IMR-90 (cell line): ENCODE results near the gene THYN1. TPM values are rescaled to one million over a fixed set of nuclear protein-coding genes. Genes with fewer than 3 reads are reported as not detected.

ENCODE experiments used
- ATAC-seq: fragments of 200-7000 bp; cut with Tn5 transposase; 2 replicates; pipeline ENCODE4 v1.9.1; 2020; ENCODE audit warnings: low read depth, mild to moderate bottlenecking, moderate library complexity
- BruUV-seq: library from RNA; stranded (reverse); fragments of 400-500 nt; replicated peaks from 2 replicates; lab custom pipeline; 2021; lab: Mats Ljungman, UMichigan
- CTCF ChIA-PET: fragments of 300-600 bp; formaldehyde crosslinking; extraction: SDS; loops from one replicate; lab custom pipeline; 2021; ENCODE audit warnings: antibody characterized with exemption; lab: Yijun Ruan, JAX
- POLR2A ChIA-PET: fragments of 300-600 bp; sonication (Branson Sonifier 250); formaldehyde crosslinking; loops from one replicate; lab custom pipeline; 2022; ENCODE audit warnings: antibody characterized with exemption; ENCODE audit not compliant: unreplicated experiment; lab: Charles Lee
- DNase-seq: peaks from one replicate; pipeline ENCODE4 v3.0.0; 2013
- H2AFZ ChIP-seq: replicated peaks from 2 replicates; pipeline ENCODE3; 2013; ENCODE audit warnings: low read length, mild to moderate bottlenecking; ENCODE audit not compliant: poor library complexity
- H2AK5ac ChIP-seq: 2 replicates; pipeline ENCODE4 v1.6.1; 2013; ENCODE audit warnings: low read depth, low read length, inconsistent platforms
- H2AK9ac ChIP-seq: replicated peaks from 2 replicates; pipeline ENCODE3; 2013; ENCODE audit warnings: mild to moderate bottlenecking, low read depth, low read length, moderate library complexity; ENCODE audit not compliant: poor library complexity
- H2BK120ac ChIP-seq: 2 replicates; pipeline ENCODE4 v1.6.1; 2013; ENCODE audit warnings: low read depth, low read length, inconsistent platforms
- H2BK15ac ChIP-seq: 3 replicates; pipeline ENCODE4 v1.6.1; 2013; ENCODE audit warnings: low read depth, low read length, inconsistent platforms
- H2BK20ac ChIP-seq: 2 replicates; pipeline ENCODE4 v1.6.1; 2013; ENCODE audit warnings: low read depth, mild to moderate bottlenecking, inconsistent platforms, low read length, moderate library complexity
- H2BK5ac ChIP-seq: 2 replicates; pipeline ENCODE4 v1.6.1; 2013; ENCODE audit warnings: mild to moderate bottlenecking, low read depth, low read length, inconsistent platforms; ENCODE audit not compliant: poor library complexity, severe bottlenecking
- H3K14ac ChIP-seq: replicated peaks from 2 replicates; pipeline ENCODE4 v1.6.1; 2013; ENCODE audit warnings: low read depth, low read length, inconsistent platforms
- H3K18ac ChIP-seq: 2 replicates; pipeline ENCODE4 v1.6.1; 2013; ENCODE audit warnings: low read depth, low read length, control low read depth
- H3K23ac ChIP-seq: 2 replicates; pipeline ENCODE4 v1.6.1; 2013; ENCODE audit warnings: low read depth, low read length, inconsistent platforms
- H3K27ac ChIP-seq: 2 replicates; pipeline ENCODE4 v1.5.1; 2013; ENCODE audit warnings: mild to moderate bottlenecking, control low read depth, low read length; ENCODE audit not compliant: insufficient read depth
- H3K27me3 ChIP-seq: 2 replicates; pipeline ENCODE4 v1.6.1; 2013; ENCODE audit warnings: low read length; ENCODE audit not compliant: control insufficient read depth, insufficient read depth
- H3K36me3 ChIP-seq: 2 replicates; pipeline ENCODE4 v1.6.1; 2013; ENCODE audit warnings: low read length, mixed read lengths; ENCODE audit not compliant: control insufficient read depth, insufficient read depth
- H3K4ac ChIP-seq: 2 replicates; pipeline ENCODE4 v1.6.1; 2013; ENCODE audit warnings: low read depth, low read length, inconsistent platforms
- H3K4me1 ChIP-seq: 2 replicates; pipeline ENCODE4 v1.6.1; 2013; ENCODE audit warnings: low read length, mixed read lengths; ENCODE audit not compliant: control insufficient read depth, insufficient read depth
- H3K4me2 ChIP-seq: 2 replicates; pipeline ENCODE4 v1.6.1; 2013; ENCODE audit warnings: low read depth, mild to moderate bottlenecking, control low read depth, low read length, moderate library complexity
- H3K4me3 ChIP-seq: 2 replicates; pipeline ENCODE4 v1.5.1; 2013; ENCODE audit warnings: low read depth, mild to moderate bottlenecking, control low read depth, low read length, moderate library complexity; ENCODE audit not compliant: insufficient read depth
- H3K56ac ChIP-seq: 2 replicates; pipeline ENCODE4 v1.6.1; 2013; ENCODE audit warnings: low read length, inconsistent platforms; ENCODE audit not compliant: insufficient read depth; ENCODE audit errors: extremely low read depth
- H3K79me1 ChIP-seq, 2 experiments: 2 replicates each; pipeline ENCODE4 v1.6.1; 2013; ENCODE audit warnings: low read length in 2 of 2, inconsistent platforms in 1 of 2, low read depth in 1 of 2
- H3K9ac ChIP-seq: 2 replicates; pipeline ENCODE4 v1.6.1; 2013; ENCODE audit warnings: low read depth, low read length, control low read depth
- H3K9me1 ChIP-seq: 2 replicates; pipeline ENCODE4 v1.6.1; 2013; ENCODE audit warnings: low read length, inconsistent platforms; ENCODE audit not compliant: insufficient read depth
- H3K9me3 ChIP-seq: 2 replicates; pipeline ENCODE4 v1.6.1; 2013; ENCODE audit warnings: low read length; ENCODE audit not compliant: control insufficient read depth, insufficient read depth
- H4K20me1 ChIP-seq: 2 replicates; pipeline ENCODE4 v1.6.1; 2013; ENCODE audit warnings: low read length, inconsistent platforms; ENCODE audit not compliant: insufficient read depth
- H4K5ac ChIP-seq: 2 replicates; pipeline ENCODE4 v1.6.1; 2013; ENCODE audit warnings: mild to moderate bottlenecking, low read depth, low read length, control low read depth
- H4K8ac ChIP-seq, 2 experiments: 2 replicates each; pipeline ENCODE4 v1.6.1; 2013; ENCODE audit warnings: low read depth in 2 of 2, low read length in 2 of 2, control low read depth in 1 of 2, inconsistent platforms in 1 of 2
- H4K91ac ChIP-seq: 2 replicates; pipeline ENCODE4 v1.6.1; 2013; ENCODE audit warnings: low read depth, low read length, inconsistent platforms; ENCODE audit not compliant: insufficient read depth
- BHLHE40 ChIP-seq: fragments of 150-350 bp; IDR thresholded peaks from 2 replicates; pipeline ENCODE4 v1.6.1; 2016; ENCODE audit warnings: mild to moderate bottlenecking, low read depth, low read length
- FOS ChIP-seq: fragments of 150-350 bp; IDR thresholded peaks from 2 replicates; pipeline ENCODE4 v1.6.1; 2016; ENCODE audit warnings: low read depth, low read length
- MAFK ChIP-seq: IDR thresholded peaks from 2 replicates; pipeline ENCODE4 v1.6.1; 2012; ENCODE audit warnings: low read depth, low read length, improper control_type of control experiment
- RAD21 ChIP-seq: IDR thresholded peaks from 2 replicates; pipeline ENCODE4 v1.6.1; 2012; ENCODE audit warnings: low read length, improper control_type of control experiment
- RCOR1 ChIP-seq: IDR thresholded peaks from 2 replicates; pipeline ENCODE4 v1.6.1; 2012; ENCODE audit warnings: mild to moderate bottlenecking, low read length, improper control_type of control experiment; ENCODE audit not compliant: insufficient replicate concordance
- SMC3 ChIP-seq: fragments of 150-350 bp; IDR thresholded peaks from 2 replicates; pipeline ENCODE4 v1.6.1; 2016; ENCODE audit warnings: low read depth, mild to moderate bottlenecking, antibody characterized with exemption, low read length, moderate library complexity
- USF2 ChIP-seq: fragments of 150-350 bp; IDR thresholded peaks from 2 replicates; pipeline ENCODE4 v1.6.1; 2017; ENCODE audit warnings: mild to moderate bottlenecking, antibody characterized with exemption, low read length, low read depth
- WGBS, 2 experiments: methylation state at CpG; one replicate each; pipeline versions ENCODE4 v1.1.5 to v1.1.7; 2013; ENCODE audit warnings: missing lambda C conversion rate in 2 of 2; ENCODE audit not compliant: insufficient read length in 1 of 2; ENCODE audit errors: extremely low coverage in 2 of 2; 5-methylcytosine and 5-hydroxymethylcytosine counted together
- dilution Hi-C: fragments of 300-500 bp; cut with HindIII; formaldehyde crosslinking; loops from one replicate; pipeline ENCODE4 v1.14.3; 2018; ENCODE audit warnings: low sequenced_read_pairs; ENCODE audit not compliant: unreplicated experiment
- in situ Hi-C: fragments of 300-500 bp; cut with MboI; formaldehyde crosslinking; loops from 3 replicates; pipeline ENCODE4 v1.14.3; 2019; ENCODE audit warnings: low sequenced_read_pairs, inconsistent platforms, mixed read lengths
- intact Hi-C: fragments of 100-400 bp; cut with micrococcal nuclease; formaldehyde crosslinking; loops from 2 replicates; pipeline ENCODE4 v1.10.0; 2022
- polyA plus RNA-seq, 3 experiments: library from polyadenylated mRNA; depleted of rRNA; stranded (reverse); fragments of >200 nt; gene quantifications; 2 replicates each; pipeline ENCODE4 v1.2.3, GENCODE V29; 2012; ENCODE audit warnings: low replicate concordance in 1 of 3
- total RNA-seq: library from RNA; depleted of rRNA; stranded (reverse); fragments of >200 nt; gene quantifications from 2 replicates; pipeline ENCODE4 v1.2.3, GENCODE V29; 2012
- TF ChIP-seq, protein P1 (sequence below): fragments of 150-350 bp; IDR thresholded peaks from 2 replicates; pipeline ENCODE4 v1.6.1; 2016; ENCODE audit warnings: low read depth, mild to moderate bottlenecking, low read length, moderate library complexity, borderline replicate concordance

Gene THYN1
- total and polyA plus RNA-seq, 2 of the 4 experiments (the other 2 are of a cell fraction) = 43.1 to 72.1 TPM

- H3K9me1 ChIP-seq = no peaks in the 10 kb centered on the region
- no peaks in the 10 kb centered on the region for H3K79me1 ChIP-seq
- H3K4me2 ChIP-seq = no peak overlapping the region
- no peak overlapping the region for H2AK5ac ChIP-seq
- no peak overlapping the region for H3K56ac ChIP-seq
- no peak overlapping the region for H2AFZ ChIP-seq
- H3K27me3 ChIP-seq = no peaks in the 10 kb centered on the region
- H2BK120ac ChIP-seq = no peak overlapping the region
- no peak overlapping the region for H3K23ac ChIP-seq
- in situ Hi-C loops (no loop called here), dilution Hi-C loops (no loop called here), intact Hi-C loops (no loop called here)
- H4K8ac ChIP-seq = no peak overlapping the region
- DNase-seq (no peak), ATAC-seq (no peak)
- no peak overlapping the region for H3K14ac ChIP-seq
- H4K91ac ChIP-seq = no peak overlapping the region
- no peak overlapping the region for H2BK15ac ChIP-seq
- H2AK9ac ChIP-seq = no peak overlapping the region
- no peaks in the 10 kb centered on the region for H3K4me1 ChIP-seq
- ChIA-PET POLR2A (no interaction called here), CTCF (no interaction called here)
- H3K9me3 ChIP-seq = no peaks in the 10 kb centered on the region; the same call in 1 of the 2 replicates
- no peak overlapping the region for H4K5ac ChIP-seq
- H3K4me3 ChIP-seq = no peak overlapping the region
- TF ChIP-seq USF2 (no peak), MAFK (peak; percentile 45; the same call in 1 of the 2 replicates), RCOR1 (no peak), SMC3 (no peak), BHLHE40 (no peak), RAD21 (no peak), FOS (no peak)
- TF ChIP-seq, protein P1, sequence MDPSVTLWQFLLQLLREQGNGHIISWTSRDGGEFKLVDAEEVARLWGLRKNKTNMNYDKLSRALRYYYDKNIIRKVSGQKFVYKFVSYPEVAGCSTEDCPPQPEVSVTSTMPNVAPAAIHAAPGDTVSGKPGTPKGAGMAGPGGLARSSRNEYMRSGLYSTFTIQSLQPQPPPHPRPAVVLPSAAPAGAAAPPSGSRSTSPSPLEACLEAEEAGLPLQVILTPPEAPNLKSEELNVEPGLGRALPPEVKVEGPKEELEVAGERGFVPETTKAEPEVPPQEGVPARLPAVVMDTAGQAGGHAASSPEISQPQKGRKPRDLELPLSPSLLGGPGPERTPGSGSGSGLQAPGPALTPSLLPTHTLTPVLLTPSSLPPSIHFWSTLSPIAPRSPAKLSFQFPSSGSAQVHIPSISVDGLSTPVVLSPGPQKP = no peak
- H3K36me3 ChIP-seq = no peaks in the 10 kb centered on the region
- no peak overlapping the region for H2BK5ac ChIP-seq
- no peak overlapping the region for H3K4ac ChIP-seq
- WGBS, 2 experiments = no CpG with 5 or more reads among the region's 4 CpGs
- no peak overlapping the region for H3K27ac ChIP-seq
- H3K9ac ChIP-seq = no peak overlapping the region
- H4K20me1 ChIP-seq = no peaks in the 10 kb centered on the region
- no peak overlapping the region for H3K18ac ChIP-seq
- BruUV-seq = no TSS peak
- H2BK20ac ChIP-seq = no peak overlapping the region
These were observed 36.0 kb upstream of the THYN1 start for GRCh38 chr11:134289167-134289566.
